DMS53 (cell line): ENCODE measurements around the gene GALNT16.

Source experiments
- DNase-seq: peaks from one replicate; lab custom pipeline; 2025; lab: John Stamatoyannopoulos, UW

GALNT16 gene

GRCh38 chr14:69337984-69338383 lies 78.0 kb downstream of the GALNT16 start:
- no peak for DNase-seq

- DNase-seq: no peak
Measured at GRCh38 chr14:69339426-69339825, 79.5 kb downstream of the GALNT16 start.

GRCh38 chr14:69342928-69343525 lies 83.1 kb downstream of the GALNT16 start:
- DNase-seq: no peak

GRCh38 chr14:69344171-69344570 lies 84.2 kb downstream of the GALNT16 start:
- no peak for DNase-seq

GRCh38 chr14:69345402-69345801 lies 85.4 kb downstream of the GALNT16 start:
- no peak for DNase-seq

GRCh38 chr14:69346710-69347109 lies 86.8 kb downstream of the GALNT16 start:
- DNase-seq: peak; percentile 54

GRCh38 chr14:69349091-69349777 lies 89.3 kb downstream of the GALNT16 start:
- no peak for DNase-seq

- DNase-seq: no peak
Measured at GRCh38 chr14:69350892-69351291, 90.9 kb downstream of the GALNT16 start.

- DNase-seq: no peak
Measured at GRCh38 chr14:69351385-69351784, 91.4 kb downstream of the GALNT16 start.

GRCh38 chr14:69351911-69352310 lies 92.0 kb downstream of the GALNT16 start:
- no peak for DNase-seq

GRCh38 chr14:69353168-69353567 lies 93.2 kb downstream of the GALNT16 start:
- no peak for DNase-seq

- DNase-seq: peak; percentile 45
Measured at GRCh38 chr14:69354383-69355153, 94.6 kb downstream of the GALNT16 start.

GRCh38 chr14:69355154-69355597 lies 95.2 kb downstream of the GALNT16 start:
- no peak for DNase-seq

- DNase-seq: no peak
Measured at GRCh38 chr14:69355607-69356281, 95.8 kb downstream of the GALNT16 start.

- peak; percentile 38 for DNase-seq
Measured at GRCh38 chr14:69356903-69357543, 97.1 kb downstream of the GALNT16 start.

- DNase-seq: no peak
Measured at GRCh38 chr14:69357544-69358200, 97.7 kb downstream of the GALNT16 start.

- no peak for DNase-seq
Measured at GRCh38 chr14:69358233-69358963, 98.4 kb downstream of the GALNT16 start.

GRCh38 chr14:69358966-69359365 lies 99.0 kb downstream of the GALNT16 start:
- no peak for DNase-seq

GRCh38 chr14:69360438-69361108 lies 100.6 kb downstream of the GALNT16 start:
- no peak for DNase-seq

GRCh38 chr14:69363055-69363454 lies 103.1 kb downstream of the GALNT16 start:
- no peak for DNase-seq
